ENCODE results near the gene RXRA.
A peak's percentile ranks its signal among the peaks of the same experiment; 100 is the strongest.

DNA sequence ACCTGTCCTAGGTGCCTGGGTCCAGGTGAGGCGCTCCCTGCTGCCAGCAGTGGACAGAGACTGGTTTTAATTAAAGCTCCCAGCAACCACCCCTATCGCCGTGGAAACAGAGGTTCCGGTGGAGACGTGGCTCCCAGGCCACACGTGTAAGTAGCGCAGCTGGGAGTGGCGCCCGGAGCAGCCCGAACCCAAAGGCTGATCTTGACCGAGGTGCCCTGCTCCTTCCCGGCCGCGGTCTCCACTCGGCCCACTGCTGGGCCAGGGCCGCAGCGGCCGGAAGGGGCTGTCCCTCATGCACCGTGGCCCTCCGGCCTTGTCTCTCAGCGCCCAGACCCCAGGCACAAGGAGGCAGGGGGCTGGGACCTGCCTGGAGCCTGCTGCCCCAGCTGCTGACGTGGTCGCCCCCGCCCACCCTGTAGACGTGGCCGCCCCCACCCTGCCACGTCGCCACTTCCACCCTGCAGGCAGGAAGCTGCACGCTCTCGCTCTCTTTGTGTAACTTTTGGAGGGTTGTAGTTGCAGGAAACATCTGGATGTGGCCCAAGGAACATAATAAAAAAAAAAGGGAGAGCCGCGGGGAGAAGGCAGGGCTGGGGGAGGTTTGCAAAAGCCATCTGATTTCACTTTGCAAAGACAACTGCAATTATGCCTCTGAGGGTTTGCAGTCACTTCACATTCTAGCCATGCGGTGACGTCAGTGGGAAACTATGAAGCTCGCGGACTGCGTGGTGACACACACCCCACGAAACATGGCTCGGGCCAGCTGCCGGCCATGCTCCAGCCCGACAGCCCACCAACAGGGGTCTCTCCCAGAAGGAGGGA is 129.9 kb downstream of the RXRA start:
- TF ChIP-seq, protein P1, sequence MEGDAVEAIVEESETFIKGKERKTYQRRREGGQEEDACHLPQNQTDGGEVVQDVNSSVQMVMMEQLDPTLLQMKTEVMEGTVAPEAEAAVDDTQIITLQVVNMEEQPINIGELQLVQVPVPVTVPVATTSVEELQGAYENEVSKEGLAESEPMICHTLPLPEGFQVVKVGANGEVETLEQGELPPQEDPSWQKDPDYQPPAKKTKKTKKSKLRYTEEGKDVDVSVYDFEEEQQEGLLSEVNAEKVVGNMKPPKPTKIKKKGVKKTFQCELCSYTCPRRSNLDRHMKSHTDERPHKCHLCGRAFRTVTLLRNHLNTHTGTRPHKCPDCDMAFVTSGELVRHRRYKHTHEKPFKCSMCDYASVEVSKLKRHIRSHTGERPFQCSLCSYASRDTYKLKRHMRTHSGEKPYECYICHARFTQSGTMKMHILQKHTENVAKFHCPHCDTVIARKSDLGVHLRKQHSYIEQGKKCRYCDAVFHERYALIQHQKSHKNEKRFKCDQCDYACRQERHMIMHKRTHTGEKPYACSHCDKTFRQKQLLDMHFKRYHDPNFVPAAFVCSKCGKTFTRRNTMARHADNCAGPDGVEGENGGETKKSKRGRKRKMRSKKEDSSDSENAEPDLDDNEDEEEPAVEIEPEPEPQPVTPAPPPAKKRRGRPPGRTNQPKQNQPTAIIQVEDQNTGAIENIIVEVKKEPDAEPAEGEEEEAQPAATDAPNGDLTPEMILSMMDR (IDR thresholded peaks at IDR 0.05 in 8 of 11, conservative IDR thresholded peaks at IDR 0.05 in 3 of 11): peak in 8 of 11 experiments; percentile 6 to 53 (median 30)
- peak; percentile 92 to 94 (median 93) for TF ChIP-seq POLR2AphosphoS5 (IDR thresholded peaks at IDR 0.05)

All from spleen (tissue), 7 donors.